Central memory CD8-positive, alpha-beta T cell (primary cell): Measurements from ENCODE around the gene RNU6-7.

ENCODE experiments used
- ATAC-seq: fragments of 150-1000 bp; cut with Tn5 transposase; replicated peaks from 2 replicates; pipeline ENCODE4 v1.10.0; 2022; ENCODE audit warnings: mild to moderate bottlenecking, moderate FRiP score, moderate number of reproducible peaks; ENCODE audit not compliant: poor library complexity, severe bottlenecking; ENCODE audit errors: extremely low read depth
- DNase-seq, 2 donors: peaks; one replicate each; pipeline ENCODE4 v3.0.0; 2021; ENCODE audit warnings: low spot score in 2 of 2
- H3K27ac Mint-ChIP-seq: one replicate; pipeline ENCODE4 v1.8.0; 2022; ENCODE audit warnings: low read depth, mild to moderate bottlenecking, moderate library complexity, mixed read lengths
- H3K27me3 Mint-ChIP-seq: one replicate; pipeline ENCODE4 v1.8.0; 2022; ENCODE audit warnings: mixed read lengths
- H3K36me3 Mint-ChIP-seq: one replicate; pipeline ENCODE4 v1.8.0; 2022; ENCODE audit warnings: mild to moderate bottlenecking, moderate library complexity, mixed read lengths; ENCODE audit not compliant: insufficient read depth
- H3K4me1 Mint-ChIP-seq: one replicate; pipeline ENCODE4 v1.8.0; 2022; ENCODE audit warnings: mixed read lengths
- H3K4me3 Mint-ChIP-seq: one replicate; pipeline ENCODE4 v1.8.0; 2022; ENCODE audit warnings: mild to moderate bottlenecking, moderate library complexity, mixed read lengths
- H3K9me3 Mint-ChIP-seq: one replicate; pipeline ENCODE4 v1.8.0; 2022; ENCODE audit warnings: mixed read lengths

RNU6-7 gene

GRCh38 chr14:32209471-32209870 lies 7.6 kb downstream of the RNU6-7 start:
- peaks cover 49% of the 10 kb centered on the region for H3K27me3 Mint-ChIP-seq
- no peak overlapping the region for H3K4me3 Mint-ChIP-seq
- ATAC-seq (no peak), DNase-seq (no peak)
- H3K36me3 Mint-ChIP-seq, result no peaks in the 10 kb centered on the region
- H3K4me1 Mint-ChIP-seq, result peaks cover 1% of the 10 kb centered on the region
- H3K27ac Mint-ChIP-seq, result no peak overlapping the region
- H3K9me3 Mint-ChIP-seq, result no peaks in the 10 kb centered on the region

- Mint-ChIP-seq H3K4me1 (no peaks in the 10 kb centered on the region), H3K27me3 (peaks cover 49% of the 10 kb centered on the region), H3K36me3 (no peaks in the 10 kb centered on the region), H3K9me3 (no peaks in the 10 kb centered on the region), H3K4me3 (no peak overlapping the region), H3K27ac (no peak overlapping the region)
- DNase-seq (no peak), ATAC-seq (no peak)
Observed at GRCh38 chr14:32211068-32211404, 9.2 kb downstream of the RNU6-7 start.

GRCh38 chr14:32212833-32213232 lies 11.0 kb downstream of the RNU6-7 start:
- Mint-ChIP-seq H3K9me3 (no peaks in the 10 kb centered on the region), H3K4me3 (no peak overlapping the region), H3K4me1 (no peaks in the 10 kb centered on the region), H3K27me3 (peaks cover 55% of the 10 kb centered on the region), H3K36me3 (no peaks in the 10 kb centered on the region), H3K27ac (no peak overlapping the region)
- no peak for ATAC-seq
- DNase-seq, result no peak

- no peaks in the 10 kb centered on the region for H3K4me1 Mint-ChIP-seq
- H3K27me3 Mint-ChIP-seq, result peaks cover 53% of the 10 kb centered on the region
- ATAC-seq (no peak), DNase-seq (no peak)
- no peaks in the 10 kb centered on the region for H3K9me3 Mint-ChIP-seq
- H3K27ac Mint-ChIP-seq, result no peak overlapping the region
- no peak overlapping the region for H3K4me3 Mint-ChIP-seq
- H3K36me3 Mint-ChIP-seq, result peaks cover 2% of the 10 kb centered on the region
Observed at GRCh38 chr14:32217301-32217700, 15.5 kb downstream of the RNU6-7 start.

GRCh38 chr14:32224737-32225377 lies 23.0 kb downstream of the RNU6-7 start:
- H3K27ac Mint-ChIP-seq, result no peak overlapping the region
- H3K4me3 Mint-ChIP-seq, result no peak overlapping the region
- no peaks in the 10 kb centered on the region for H3K9me3 Mint-ChIP-seq
- DNase-seq (no peak), ATAC-seq (no peak)
- peaks cover 2% of the 10 kb centered on the region for H3K36me3 Mint-ChIP-seq
- no peaks in the 10 kb centered on the region for H3K4me1 Mint-ChIP-seq
- peaks cover 34% of the 10 kb centered on the region for H3K27me3 Mint-ChIP-seq

- peaks cover 34% of the 10 kb centered on the region for H3K27me3 Mint-ChIP-seq
- H3K27ac Mint-ChIP-seq, result no peak overlapping the region
- ATAC-seq, result no peak
Observed at GRCh38 chr14:32225378-32225920, 23.6 kb downstream of the RNU6-7 start.

GRCh38 chr14:32226056-32226455 lies 24.2 kb downstream of the RNU6-7 start:
- Mint-ChIP-seq H3K4me3 (no peak overlapping the region), H3K27me3 (peaks cover 32% of the 10 kb centered on the region), H3K27ac (no peak overlapping the region), H3K4me1 (no peaks in the 10 kb centered on the region), H3K36me3 (peaks cover 2% of the 10 kb centered on the region), H3K9me3 (no peaks in the 10 kb centered on the region)
- no peak for ATAC-seq
- DNase-seq, result no peak

More at GRCh38 chr14:32225378-32225920, 23.6 kb downstream of the RNU6-7 start:
- H3K9me3 Mint-ChIP-seq, result no peaks in the 10 kb centered on the region
- no peak overlapping the region for H3K4me3 Mint-ChIP-seq
- no peak for DNase-seq
- H3K4me1 Mint-ChIP-seq, result no peaks in the 10 kb centered on the region
- peaks cover 2% of the 10 kb centered on the region for H3K36me3 Mint-ChIP-seq

- Mint-ChIP-seq H3K27ac (no peak overlapping the region), H3K27me3 (peaks cover 6% of the 10 kb centered on the region), H3K4me1 (peaks cover 7% of the 10 kb centered on the region), H3K36me3 (no peaks in the 10 kb centered on the region), H3K4me3 (no peak overlapping the region), H3K9me3 (no peaks in the 10 kb centered on the region)
- DNase-seq, result no peak
- ATAC-seq, result no peak
Observed at GRCh38 chr14:32230181-32230580, 28.3 kb downstream of the RNU6-7 start.

GRCh38 chr14:32230695-32231280 lies 28.9 kb downstream of the RNU6-7 start:
- DNase-seq, result no peak
- peaks cover 6% of the 10 kb centered on the region for H3K27me3 Mint-ChIP-seq
- ATAC-seq, result no peak
- no peak overlapping the region for H3K4me3 Mint-ChIP-seq
- H3K27ac Mint-ChIP-seq, result no peak overlapping the region
- H3K36me3 Mint-ChIP-seq, result no peaks in the 10 kb centered on the region
- H3K4me1 Mint-ChIP-seq, result peaks cover 7% of the 10 kb centered on the region
- H3K9me3 Mint-ChIP-seq, result no peaks in the 10 kb centered on the region

GRCh38 chr14:32232481-32232880 lies 30.6 kb downstream of the RNU6-7 start:
- H3K36me3 Mint-ChIP-seq, result no peaks in the 10 kb centered on the region
- no peaks in the 10 kb centered on the region for H3K9me3 Mint-ChIP-seq
- H3K27ac Mint-ChIP-seq, result no peak overlapping the region
- no peak for ATAC-seq
- peaks cover 10% of the 10 kb centered on the region for H3K27me3 Mint-ChIP-seq
- DNase-seq, result no peak
- peaks cover 7% of the 10 kb centered on the region for H3K4me1 Mint-ChIP-seq
- H3K4me3 Mint-ChIP-seq, result no peak overlapping the region

GRCh38 chr14:32233260-32233659 lies 31.4 kb downstream of the RNU6-7 start:
- no peak for ATAC-seq
- peaks cover 7% of the 10 kb centered on the region for H3K4me1 Mint-ChIP-seq

GRCh38 chr14:32244404-32244803 lies 42.6 kb downstream of the RNU6-7 start:
- H3K27me3 Mint-ChIP-seq, result peaks cover 32% of the 10 kb centered on the region
- H3K4me1 Mint-ChIP-seq, result no peaks in the 10 kb centered on the region
- ATAC-seq (no peak), DNase-seq (no peak)
- no peaks in the 10 kb centered on the region for H3K36me3 Mint-ChIP-seq
- no peaks in the 10 kb centered on the region for H3K9me3 Mint-ChIP-seq
- H3K27ac Mint-ChIP-seq, result no peak overlapping the region
- H3K4me3 Mint-ChIP-seq, result no peak overlapping the region

More at GRCh38 chr14:32233260-32233659, 31.4 kb downstream of the RNU6-7 start:
- DNase-seq, result no peak
- no peaks in the 10 kb centered on the region for H3K9me3 Mint-ChIP-seq
- H3K36me3 Mint-ChIP-seq, result no peaks in the 10 kb centered on the region
- H3K4me3 Mint-ChIP-seq, result no peak overlapping the region
- no peak overlapping the region for H3K27ac Mint-ChIP-seq
- peaks cover 15% of the 10 kb centered on the region for H3K27me3 Mint-ChIP-seq

GRCh38 chr14:32246751-32247150 lies 44.9 kb downstream of the RNU6-7 start:
- no peaks in the 10 kb centered on the region for H3K9me3 Mint-ChIP-seq
- ATAC-seq, result no peak
- H3K4me1 Mint-ChIP-seq, result no peaks in the 10 kb centered on the region
- H3K27ac Mint-ChIP-seq, result no peak overlapping the region
- DNase-seq, result no peak
- H3K4me3 Mint-ChIP-seq, result no peak overlapping the region
- H3K36me3 Mint-ChIP-seq, result no peaks in the 10 kb centered on the region
- H3K27me3 Mint-ChIP-seq, result peaks cover 16% of the 10 kb centered on the region
